ENCODE results near the gene NMNAT2.
"Not testable (repeated sequence)": the region's sequence is repeated elsewhere in the genome, so short reads cannot be mapped to it uniquely, and the experiment has no call there.

The NMNAT2 gene

DNA sequence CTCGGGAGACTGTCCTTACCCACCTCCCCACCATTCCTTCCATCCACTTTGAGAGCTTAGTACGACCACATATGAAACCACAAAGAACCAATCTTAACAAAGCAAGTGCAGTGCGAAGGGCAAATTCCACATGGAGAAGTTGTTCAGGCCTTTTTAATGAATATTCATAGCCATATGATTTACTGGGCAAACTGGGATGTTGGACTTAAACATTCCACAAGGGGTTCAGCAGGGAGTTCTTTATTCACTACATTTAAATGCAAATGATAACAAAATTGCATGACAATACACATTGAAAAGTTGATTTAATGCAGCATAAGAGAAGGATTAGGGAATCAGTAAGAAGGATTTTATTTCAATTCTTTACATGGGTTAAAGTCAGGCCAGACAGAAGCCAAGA is 14.7 kb downstream of the NMNAT2 start:
- Histone ChIP-seq H3K27me3 (ENCODE audit: control insufficient read depth in 2 of 2, insufficient read depth in 2 of 2, low read length in 2 of 2) (no peaks in the 10 kb centered on the region), H3K4me1 (ENCODE audit: control insufficient read depth in 2 of 2, insufficient read depth in 2 of 2, low read length in 2 of 2) (no peaks in the 10 kb centered on the region), H3K36me3 (ENCODE audit: control insufficient read depth in 2 of 2, insufficient read depth in 2 of 2, low read length in 2 of 2) (no peaks in the 10 kb centered on the region), H3K9ac (ENCODE audit: low read depth in 1 of 2, low read length in 2 of 2) (no peak overlapping the region), H3K9me3 (ENCODE audit: control insufficient read depth in 2 of 2, low read length in 2 of 2) (no peaks in the 10 kb centered on the region), H3K27ac (ENCODE audit: low read depth in 2 of 2, low read length in 2 of 2) (no peak overlapping the region), H3K4me3 (ENCODE audit: low read length in 2 of 2) (no peak overlapping the region)

DNA sequence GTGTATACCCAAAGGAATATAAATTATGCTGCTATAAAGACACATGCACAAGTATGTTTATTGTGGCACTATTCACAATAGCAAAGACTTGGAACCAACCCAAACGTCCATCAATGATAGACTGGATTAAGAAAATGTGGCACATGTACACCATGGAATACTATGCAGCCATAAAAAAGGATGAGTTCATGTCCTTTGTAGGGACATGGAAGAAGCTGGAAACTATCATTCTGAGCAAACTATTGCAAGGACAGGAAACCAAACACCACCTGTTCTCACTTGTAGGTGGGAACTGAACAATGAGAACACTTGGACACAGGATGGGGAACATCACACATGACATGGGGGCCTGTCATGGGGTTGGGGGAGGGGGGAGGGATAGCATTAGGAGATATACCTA is 16.6 kb downstream of the NMNAT2 start:
- H3K36me3 ChIP-seq (ENCODE audit: control insufficient read depth in 2 of 2, insufficient read depth in 2 of 2, low read length in 2 of 2); H3K27me3 ChIP-seq (ENCODE audit: control insufficient read depth in 2 of 2, insufficient read depth in 2 of 2, low read length in 2 of 2); H3K9me3 ChIP-seq (ENCODE audit: control insufficient read depth in 2 of 2, low read length in 2 of 2); H3K27ac ChIP-seq (ENCODE audit: low read depth in 2 of 2, low read length in 2 of 2); H3K4me3 ChIP-seq (ENCODE audit: low read length in 2 of 2); H3K9ac ChIP-seq (ENCODE audit: low read depth in 1 of 2, low read length in 2 of 2); H3K4me1 ChIP-seq (ENCODE audit: control insufficient read depth in 2 of 2, insufficient read depth in 2 of 2, low read length in 2 of 2): not testable (repeated sequence)

- no peaks in the 10 kb centered on the region for H3K4me1 ChIP-seq (ENCODE audit: control insufficient read depth in 2 of 2, insufficient read depth in 2 of 2, low read length in 2 of 2)
- no peak overlapping the region for H3K27ac ChIP-seq (ENCODE audit: low read depth in 2 of 2, low read length in 2 of 2)
- no peak overlapping the region for H3K9ac ChIP-seq (ENCODE audit: low read depth in 1 of 2, low read length in 2 of 2)
- H3K9me3 ChIP-seq (ENCODE audit: control insufficient read depth in 2 of 2, low read length in 2 of 2): no peaks in the 10 kb centered on the region
- H3K27me3 ChIP-seq (ENCODE audit: control insufficient read depth in 2 of 2, insufficient read depth in 2 of 2, low read length in 2 of 2): no peaks in the 10 kb centered on the region
- no peaks in the 10 kb centered on the region for H3K36me3 ChIP-seq (ENCODE audit: control insufficient read depth in 2 of 2, insufficient read depth in 2 of 2, low read length in 2 of 2)
- no peak overlapping the region for H3K4me3 ChIP-seq (ENCODE audit: low read length in 2 of 2)
Observed at GRCh38 chr1:183394435-183394834, 23.7 kb downstream of the NMNAT2 start.

- Histone ChIP-seq H3K4me1 (ENCODE audit: control insufficient read depth in 2 of 2, insufficient read depth in 2 of 2, low read length in 2 of 2) (no peaks in the 10 kb centered on the region), H3K9ac (ENCODE audit: low read depth in 1 of 2, low read length in 2 of 2) (no peak overlapping the region), H3K4me3 (ENCODE audit: low read length in 2 of 2) (no peak overlapping the region), H3K36me3 (ENCODE audit: control insufficient read depth in 2 of 2, insufficient read depth in 2 of 2, low read length in 2 of 2) (no peaks in the 10 kb centered on the region), H3K27me3 (ENCODE audit: control insufficient read depth in 2 of 2, insufficient read depth in 2 of 2, low read length in 2 of 2) (no peaks in the 10 kb centered on the region), H3K9me3 (ENCODE audit: control insufficient read depth in 2 of 2, low read length in 2 of 2) (no peaks in the 10 kb centered on the region), H3K27ac (ENCODE audit: low read depth in 2 of 2, low read length in 2 of 2) (no peak overlapping the region)
Observed at GRCh38 chr1:183391863-183392262, 26.3 kb downstream of the NMNAT2 start.

- Histone ChIP-seq H3K36me3 (ENCODE audit: control insufficient read depth in 2 of 2, insufficient read depth in 2 of 2, low read length in 2 of 2) (no peaks in the 10 kb centered on the region), H3K27me3 (ENCODE audit: control insufficient read depth in 2 of 2, insufficient read depth in 2 of 2, low read length in 2 of 2) (no peaks in the 10 kb centered on the region), H3K4me1 (ENCODE audit: control insufficient read depth in 2 of 2, insufficient read depth in 2 of 2, low read length in 2 of 2) (no peaks in the 10 kb centered on the region), H3K4me3 (ENCODE audit: low read length in 2 of 2) (no peak overlapping the region), H3K9ac (ENCODE audit: low read depth in 1 of 2, low read length in 2 of 2) (no peak overlapping the region), H3K27ac (ENCODE audit: low read depth in 2 of 2, low read length in 2 of 2) (no peak overlapping the region), H3K9me3 (ENCODE audit: control insufficient read depth in 2 of 2, low read length in 2 of 2) (no peaks in the 10 kb centered on the region)
Observed at GRCh38 chr1:183390561-183390960, 27.6 kb downstream of the NMNAT2 start.

- no peaks in the 10 kb centered on the region for H3K9me3 ChIP-seq (ENCODE audit: control insufficient read depth in 2 of 2, low read length in 2 of 2)
- H3K9ac ChIP-seq (ENCODE audit: low read depth in 1 of 2, low read length in 2 of 2): no peak overlapping the region
- H3K4me1 ChIP-seq (ENCODE audit: control insufficient read depth in 2 of 2, insufficient read depth in 2 of 2, low read length in 2 of 2): no peaks in the 10 kb centered on the region
- no peak overlapping the region for H3K4me3 ChIP-seq (ENCODE audit: low read length in 2 of 2)
- no peaks in the 10 kb centered on the region for H3K36me3 ChIP-seq (ENCODE audit: control insufficient read depth in 2 of 2, insufficient read depth in 2 of 2, low read length in 2 of 2)
- no peaks in the 10 kb centered on the region for H3K27me3 ChIP-seq (ENCODE audit: control insufficient read depth in 2 of 2, insufficient read depth in 2 of 2, low read length in 2 of 2)
- no peak overlapping the region for H3K27ac ChIP-seq (ENCODE audit: low read depth in 2 of 2, low read length in 2 of 2)
Observed at GRCh38 chr1:183388735-183389134, 29.4 kb downstream of the NMNAT2 start.

DNA sequence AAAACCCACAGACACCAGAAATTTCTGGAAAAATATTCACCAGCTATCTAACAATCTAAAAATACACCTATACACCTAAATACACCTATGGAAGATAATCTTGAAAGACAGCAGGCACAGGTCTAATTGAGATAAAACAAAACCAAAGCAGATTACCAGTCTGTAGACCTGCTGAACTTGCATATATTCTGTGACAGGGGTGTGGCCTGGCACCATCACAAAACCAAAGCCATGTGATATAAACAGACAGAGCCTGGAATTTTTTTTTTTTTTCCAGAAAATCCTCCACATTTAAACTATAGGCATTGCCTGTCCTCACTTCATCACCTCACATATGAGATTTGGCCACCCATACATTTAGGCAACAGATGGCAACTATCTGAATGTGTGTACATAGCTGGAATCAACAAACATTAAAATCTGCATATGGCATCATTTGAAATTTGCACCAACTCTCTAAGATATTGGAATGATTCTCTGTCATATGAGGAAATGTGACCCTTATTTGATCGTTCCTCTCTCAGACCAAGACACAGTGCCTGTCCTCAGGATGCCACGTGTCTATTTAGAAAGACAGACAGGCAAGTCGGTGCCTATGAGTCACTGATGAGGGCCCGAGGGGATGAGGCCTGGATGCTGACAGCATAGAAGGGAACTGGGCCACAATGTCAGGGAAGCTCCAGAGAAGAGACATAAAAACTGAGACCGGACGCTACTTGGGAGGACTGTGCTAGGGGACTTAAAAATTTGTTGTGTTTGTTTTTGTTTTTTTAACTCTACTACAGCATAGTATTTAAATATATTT is 32.6 kb downstream of the NMNAT2 start:
- Histone ChIP-seq H3K9me3 (ENCODE audit: control insufficient read depth in 2 of 2, low read length in 2 of 2) (no peaks in the 10 kb centered on the region), H3K27ac (ENCODE audit: low read depth in 2 of 2, low read length in 2 of 2) (no peak overlapping the region), H3K27me3 (ENCODE audit: control insufficient read depth in 2 of 2, insufficient read depth in 2 of 2, low read length in 2 of 2) (no peaks in the 10 kb centered on the region), H3K9ac (ENCODE audit: low read depth in 1 of 2, low read length in 2 of 2) (no peak overlapping the region), H3K4me3 (ENCODE audit: low read length in 2 of 2) (no peak overlapping the region), H3K4me1 (ENCODE audit: control insufficient read depth in 2 of 2, insufficient read depth in 2 of 2, low read length in 2 of 2) (no peaks in the 10 kb centered on the region), H3K36me3 (ENCODE audit: control insufficient read depth in 2 of 2, insufficient read depth in 2 of 2, low read length in 2 of 2) (no peaks in the 10 kb centered on the region)

DNA sequence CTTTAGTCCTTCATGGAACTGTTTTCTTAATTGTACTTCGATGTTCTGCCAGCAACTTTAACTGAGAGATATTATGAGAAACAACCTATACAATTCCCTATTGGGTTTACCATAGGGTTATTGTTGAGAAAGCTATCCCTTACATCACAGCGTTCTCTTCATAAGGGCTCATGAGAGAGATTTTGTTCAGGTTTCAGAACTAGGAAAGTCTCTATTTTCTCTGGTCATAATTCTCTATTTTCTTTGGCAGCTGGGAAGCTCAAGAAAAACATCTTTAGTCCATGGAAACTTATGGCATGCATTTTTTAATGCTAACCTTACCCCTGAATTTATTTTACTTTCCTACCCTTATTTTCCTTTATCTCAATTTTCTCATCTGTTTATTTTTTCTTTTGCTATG is 38.2 kb downstream of the NMNAT2 start:
- Histone ChIP-seq H3K4me1 (ENCODE audit: control insufficient read depth in 2 of 2, insufficient read depth in 2 of 2, low read length in 2 of 2) (no peaks in the 10 kb centered on the region), H3K9ac (ENCODE audit: low read depth in 1 of 2, low read length in 2 of 2) (no peak overlapping the region), H3K36me3 (ENCODE audit: control insufficient read depth in 2 of 2, insufficient read depth in 2 of 2, low read length in 2 of 2) (no peaks in the 10 kb centered on the region), H3K9me3 (ENCODE audit: control insufficient read depth in 2 of 2, low read length in 2 of 2) (no peaks in the 10 kb centered on the region), H3K4me3 (ENCODE audit: low read length in 2 of 2) (no peak overlapping the region), H3K27me3 (ENCODE audit: control insufficient read depth in 2 of 2, insufficient read depth in 2 of 2, low read length in 2 of 2) (no peaks in the 10 kb centered on the region), H3K27ac (ENCODE audit: low read depth in 2 of 2, low read length in 2 of 2) (no peak overlapping the region)

- H3K27ac ChIP-seq (ENCODE audit: low read depth in 2 of 2, low read length in 2 of 2): no peak overlapping the region
- H3K36me3 ChIP-seq (ENCODE audit: control insufficient read depth in 2 of 2, insufficient read depth in 2 of 2, low read length in 2 of 2): no peaks in the 10 kb centered on the region
- no peaks in the 10 kb centered on the region for H3K27me3 ChIP-seq (ENCODE audit: control insufficient read depth in 2 of 2, insufficient read depth in 2 of 2, low read length in 2 of 2)
- H3K9me3 ChIP-seq (ENCODE audit: control insufficient read depth in 2 of 2, low read length in 2 of 2): no peaks in the 10 kb centered on the region
- H3K4me1 ChIP-seq (ENCODE audit: control insufficient read depth in 2 of 2, insufficient read depth in 2 of 2, low read length in 2 of 2): no peaks in the 10 kb centered on the region
- H3K4me3 ChIP-seq (ENCODE audit: low read length in 2 of 2): no peak overlapping the region
- no peak overlapping the region for H3K9ac ChIP-seq (ENCODE audit: low read depth in 1 of 2, low read length in 2 of 2)
Observed at GRCh38 chr1:183375381-183375780, 42.8 kb downstream of the NMNAT2 start.

GRCh38 chr1:183374825-183375224 is 43.4 kb downstream of the NMNAT2 start:
- H3K4me1 ChIP-seq (ENCODE audit: control insufficient read depth in 2 of 2, insufficient read depth in 2 of 2, low read length in 2 of 2): peaks cover 1 to 3% of the 10 kb centered on the region in 2 donors
- no peaks in the 10 kb centered on the region for H3K9me3 ChIP-seq (ENCODE audit: control insufficient read depth in 2 of 2, low read length in 2 of 2)
- no peak overlapping the region for H3K4me3 ChIP-seq (ENCODE audit: low read length in 2 of 2)
- no peaks in the 10 kb centered on the region for H3K27me3 ChIP-seq (ENCODE audit: control insufficient read depth in 2 of 2, insufficient read depth in 2 of 2, low read length in 2 of 2)
- H3K27ac ChIP-seq (ENCODE audit: low read depth in 2 of 2, low read length in 2 of 2): no peak overlapping the region
- H3K9ac ChIP-seq (ENCODE audit: low read depth in 1 of 2, low read length in 2 of 2): no peak overlapping the region
- H3K36me3 ChIP-seq (ENCODE audit: control insufficient read depth in 2 of 2, insufficient read depth in 2 of 2, low read length in 2 of 2): no peaks in the 10 kb centered on the region

Data from mucosa of rectum (tissue), 2 donors.